Adipose tissue (tissue), 3 donors: Measurements from ENCODE around the gene EEFSEC. TPM values are rescaled to one million over a fixed set of nuclear protein-coding genes. Genes with fewer than 3 reads are reported as not detected.

Source experiments
- polyA plus RNA-seq, 3 donors: library from polyadenylated mRNA; stranded (reverse); fragments of 200-250 nt; gene quantifications; one replicate each; pipeline ENCODE4 v1.2.3, GENCODE V29; 2013
- donor health status: healthy with polysubstance abuse.
- donor health status: Bipolar disorder and iron deficiency.
- donor health status: healthy.

EEFSEC gene
- polyA plus RNA-seq, 3 donors = 8.9 to 14.6 (median 9.0) TPM

Other genes starting within 250 kb of the EEFSEC start
- gene KBTBD12, start 238.2 kb upstream of the EEFSEC start, polyA plus RNA-seq = under 1 TPM; 0.06 to 0.45 (median 0.24) TPM
- 100 to 1,000 TPM in 1 of 3 donors, 10 to 100 TPM in 2; 51.7 to 212 (median 96.1) TPM for gene SEC61A1, start 101.0 kb upstream of the EEFSEC start, polyA plus RNA-seq
- 10 to 100 TPM; 11.8 to 29.0 (median 16.0) TPM for gene RUVBL1, start 29.7 kb upstream of the EEFSEC start, polyA plus RNA-seq